Right cardiac atrium (tissue), 5 donors: ENCODE measurements around the gene CFAP221. TPM values are rescaled to one million over a fixed set of nuclear protein-coding genes. Genes with fewer than 3 reads are reported as not detected.

ENCODE experiments used
- ATAC-seq, 2 donors: fragments of 200-7000 bp; cut with Tn5 transposase; one replicate each; pipeline versions ENCODE4 v1.8.0 to v1.9.1; 2020; ENCODE audit warnings: moderate library complexity in 2 of 2, mild to moderate bottlenecking in 1 of 2
- DNase-seq, 3 donors: peaks; one replicate each; pipeline ENCODE4 v3.0.0-alpha.2; 2020
- H3K27ac ChIP-seq: one replicate; pipeline ENCODE4 v1.5.1; 2013; ENCODE audit warnings: mild to moderate bottlenecking, low read length, control low read depth, moderate library complexity
- H3K27me3 ChIP-seq: one replicate; pipeline ENCODE4 v1.6.1; 2013; ENCODE audit not compliant: control insufficient read depth, insufficient read depth
- H3K4me1 ChIP-seq: one replicate; pipeline ENCODE4 v1.6.1; 2013; ENCODE audit warnings: low read length; ENCODE audit not compliant: control insufficient read depth, insufficient read depth
- H3K4me3 ChIP-seq: one replicate; pipeline ENCODE4 v1.5.1; 2013; ENCODE audit warnings: low read length, control low read depth
- H3K9me3 ChIP-seq: one replicate; pipeline ENCODE4 v1.6.1; 2013; ENCODE audit warnings: low read length; ENCODE audit not compliant: control insufficient read depth
- WGBS: extraction: QIAGEN DNeasy Blood & Tissue Kit; methylation state at CpG from one replicate; pipeline ENCODE4 v1.1.7; 2013; 5-methylcytosine and 5-hydroxymethylcytosine counted together
- intact Hi-C, 4 donors: fragments of 100-400 bp; cut with DNase I; formaldehyde crosslinking; loops; one replicate each; pipeline versions ENCODE4 v1.11.0 to v1.14.0; 2022 to 2023
- polyA plus RNA-seq: library from polyadenylated mRNA; stranded (reverse); fragments of 200-250 nt; gene quantifications from one replicate; pipeline ENCODE4 v1.2.3, GENCODE V29; 2013
- total RNA-seq, 4 donors: library from RNA; stranded (reverse); fragmentation: NEBNext Ultra II Directional; extraction: Animal tissue kit (Norgen Biotek cat#: 25700); gene quantifications; one replicate each; pipeline ENCODE4 v1.2.1, GENCODE V29; 2021
- donor health status: healthy with polysubstance abuse.
- donor health status: DM: no; HTN: yes; CAD: no.
- donor health status: DM: no; HTN: no; CAD: no.
- donor health status: DM: no; HTN: yes; CAD: no; lungs with severe emphysema.
- donor health status: DM: yes; HTN: yes; CAD: no.

Gene CFAP221
- total and polyA plus RNA-seq, 5 donors, result 0.63 to 3.7 (median 2.1) TPM

DNA sequence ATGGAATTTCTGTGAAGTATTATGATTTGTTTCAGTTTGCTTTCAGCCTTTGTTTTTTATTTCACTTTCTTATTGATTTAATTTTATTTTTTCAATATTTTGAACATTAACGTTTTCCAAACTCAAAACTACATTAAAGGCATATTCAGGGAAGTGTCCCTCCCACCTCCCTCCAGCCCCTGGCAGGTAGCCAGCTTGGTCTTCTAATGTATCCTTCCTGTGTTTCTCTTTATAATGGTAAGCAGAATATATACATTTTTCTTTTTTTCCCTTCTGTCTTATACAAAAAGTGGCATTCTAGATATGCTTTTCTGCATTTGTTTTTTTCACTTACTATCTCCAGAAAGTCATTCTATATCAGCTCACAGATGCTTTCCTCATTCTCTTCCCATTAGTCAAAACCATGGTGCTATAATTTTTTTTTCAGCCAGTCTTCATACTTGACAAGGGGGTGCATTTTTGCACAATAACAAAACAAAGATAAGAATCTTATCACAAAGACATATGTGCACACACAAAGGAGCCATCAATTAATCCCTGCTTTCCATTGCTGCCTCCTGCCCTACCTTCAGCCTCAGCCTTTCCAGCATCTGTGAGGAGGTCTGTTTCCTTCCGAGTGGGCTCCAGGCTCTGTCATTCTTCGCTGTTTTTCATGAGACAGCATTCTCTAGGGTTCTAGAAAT lies 101.1 kb downstream of the CFAP221 start:
- peak in 1 of 3 donors; percentile 55 for DNase-seq
- WGBS, result 33% methylated on average over 3 of the region's 3 CpGs
- Histone ChIP-seq H3K27me3 (no peaks in the 10 kb centered on the region), H3K9me3 (peaks cover 2% of the 10 kb centered on the region), H3K27ac (no peak overlapping the region), H3K4me1 (no peaks in the 10 kb centered on the region), H3K4me3 (no peak overlapping the region)
- no peak for ATAC-seq
- intact Hi-C loops, result loop anchor here in 1 of 4 donors (10.0 kb wide), 1 partner anchor 121 kb away; the partner anchor contains the start of gene SCTR

DNA sequence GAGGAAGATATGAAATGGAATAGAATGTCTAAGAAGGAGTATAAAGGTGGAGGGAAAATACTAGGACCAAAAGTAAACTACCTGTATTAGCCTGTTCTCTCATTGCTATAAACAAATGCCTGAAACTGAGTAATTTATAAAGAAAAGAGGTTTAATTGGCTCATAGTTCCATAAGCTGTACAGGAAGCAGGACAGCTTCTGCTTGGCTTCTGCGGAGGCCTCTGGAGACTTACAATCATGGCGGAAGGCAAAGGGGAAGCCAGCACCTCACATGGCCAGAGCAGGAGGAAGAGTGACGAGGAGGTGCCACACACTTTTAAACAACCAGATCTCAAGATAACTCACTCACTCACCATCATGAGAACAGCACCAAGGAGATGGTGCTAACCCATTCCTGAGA lies 101.9 kb downstream of the CFAP221 start:
- H3K9me3 ChIP-seq, result peaks cover 2% of the 10 kb centered on the region
- 73% methylated on average over 3 of the region's 3 CpGs for WGBS
- no peaks in the 10 kb centered on the region for H3K4me1 ChIP-seq
- ATAC-seq (no peak), DNase-seq (no peak)
- H3K27me3 ChIP-seq, result no peaks in the 10 kb centered on the region
- no peak overlapping the region for H3K27ac ChIP-seq
- intact Hi-C loops, result loop anchor here in 1 of 4 donors (10.0 kb wide), 1 partner anchor 121 kb away; the partner anchor contains the start of gene SCTR
- no peak overlapping the region for H3K4me3 ChIP-seq

DNA sequence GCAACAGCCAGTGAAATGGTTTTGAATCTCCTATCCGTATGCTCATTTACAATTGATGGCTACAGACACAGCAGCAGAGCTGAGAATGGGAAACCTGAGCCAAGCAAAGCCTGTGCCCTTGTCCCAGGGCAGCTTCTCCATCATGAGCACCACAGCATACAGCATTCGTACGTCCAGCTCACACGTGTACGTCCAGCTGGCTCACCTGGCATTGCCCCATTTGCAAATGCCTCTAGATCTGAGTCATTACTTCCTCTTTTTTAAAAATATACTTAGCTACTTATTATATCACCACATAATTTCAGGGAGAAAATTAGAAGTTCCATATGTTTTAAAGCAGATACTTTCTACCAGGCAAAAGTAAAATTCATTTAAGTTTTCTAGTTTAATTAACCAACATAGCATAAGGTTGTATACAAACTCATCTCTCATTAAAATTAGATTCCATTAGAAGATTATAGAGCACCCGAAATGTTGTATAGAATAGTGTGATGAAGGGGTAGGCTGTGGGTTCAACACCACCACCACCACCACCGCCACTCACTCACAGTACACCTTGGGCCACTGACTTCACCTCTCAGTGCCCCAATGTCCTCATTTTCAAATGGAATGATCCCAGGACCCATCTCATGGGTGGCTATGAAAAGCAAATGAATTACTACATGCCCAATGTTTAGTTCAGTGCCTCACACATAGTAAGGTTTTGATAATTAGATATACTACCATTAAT lies 103.4 kb downstream of the CFAP221 start:
- 62% methylated on average over 7 of the region's 7 CpGs for WGBS
- H3K9me3 ChIP-seq, result peaks cover 2% of the 10 kb centered on the region
- intact Hi-C loops, result loop anchor here in 1 of 4 donors (10.0 kb wide), 1 partner anchor 123 kb away; the partner anchor contains the start of gene SCTR
- H3K4me1 ChIP-seq, result no peaks in the 10 kb centered on the region
- H3K27ac ChIP-seq, result no peak overlapping the region
- H3K27me3 ChIP-seq, result no peaks in the 10 kb centered on the region
- H3K4me3 ChIP-seq, result no peak overlapping the region
- ATAC-seq, result no peak
- no peak for DNase-seq

DNA sequence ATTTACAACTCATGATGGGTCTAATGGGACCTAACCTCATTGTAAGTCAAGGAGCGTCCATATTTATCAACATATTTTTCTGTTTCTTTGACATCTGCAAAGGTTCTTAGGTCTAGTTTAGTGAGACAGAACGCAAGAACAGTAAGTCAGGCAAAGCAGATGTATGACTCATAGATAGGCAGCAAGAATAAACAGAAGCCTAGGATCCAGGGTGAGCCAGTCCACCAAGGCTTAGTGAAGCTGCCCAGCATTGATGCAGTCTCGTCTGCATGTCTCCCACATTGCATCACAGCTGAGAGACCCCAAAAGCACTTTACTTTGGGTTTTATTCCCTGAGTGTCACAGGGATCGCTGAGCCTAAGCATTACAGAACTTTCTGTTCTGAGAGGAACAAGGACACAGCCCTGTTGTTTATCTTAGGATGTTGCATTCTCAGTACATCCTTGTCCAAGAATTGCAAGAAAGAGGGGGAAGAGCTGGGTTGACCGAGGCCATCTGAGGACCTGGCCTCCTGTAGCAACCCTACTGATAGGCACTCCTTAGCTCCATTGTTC lies 105.2 kb downstream of the CFAP221 start:
- Histone ChIP-seq H3K4me1 (no peaks in the 10 kb centered on the region), H3K27me3 (no peaks in the 10 kb centered on the region), H3K27ac (no peak overlapping the region), H3K4me3 (no peak overlapping the region), H3K9me3 (peaks cover 2% of the 10 kb centered on the region)
- ATAC-seq (no peak), DNase-seq (no peak)
- intact Hi-C loops, result loop anchor here in 1 of 4 donors (10.0 kb wide), 1 partner anchor 125 kb away; the partner anchor contains the start of gene SCTR
- WGBS, result 87% methylated on average over 5 of the region's 5 CpGs

DNA sequence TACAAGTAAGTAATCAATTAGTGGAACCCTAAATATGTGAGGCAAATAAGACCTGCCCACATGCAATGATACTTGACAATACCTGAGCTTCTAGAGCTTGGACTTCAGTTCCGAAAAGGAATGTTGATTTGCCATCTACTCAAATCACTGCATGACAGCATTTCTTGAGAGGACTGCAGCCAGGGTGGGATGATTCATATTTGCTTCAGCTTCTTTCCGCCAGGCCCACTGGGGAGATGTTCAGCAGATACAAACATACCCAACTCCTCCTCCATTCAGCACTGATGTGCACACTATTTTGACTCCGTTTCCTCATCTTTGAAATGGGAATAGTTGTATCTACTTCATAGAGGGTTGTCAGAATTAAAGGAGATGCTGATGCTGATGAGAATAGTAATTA lies 106.0 kb downstream of the CFAP221 start:
- DNase-seq (no peak), ATAC-seq (no peak)
- Histone ChIP-seq H3K4me1 (no peaks in the 10 kb centered on the region), H3K4me3 (no peak overlapping the region), H3K27me3 (no peaks in the 10 kb centered on the region), H3K9me3 (peaks cover 2% of the 10 kb centered on the region), H3K27ac (no peak overlapping the region)
- WGBS, result 90% methylated on average over 3 of the region's 3 CpGs
- intact Hi-C loops, result loop anchor here in 1 of 4 donors (10.0 kb wide), 1 partner anchor 245 kb away; no protein-coding TSS in a partner anchor

DNA sequence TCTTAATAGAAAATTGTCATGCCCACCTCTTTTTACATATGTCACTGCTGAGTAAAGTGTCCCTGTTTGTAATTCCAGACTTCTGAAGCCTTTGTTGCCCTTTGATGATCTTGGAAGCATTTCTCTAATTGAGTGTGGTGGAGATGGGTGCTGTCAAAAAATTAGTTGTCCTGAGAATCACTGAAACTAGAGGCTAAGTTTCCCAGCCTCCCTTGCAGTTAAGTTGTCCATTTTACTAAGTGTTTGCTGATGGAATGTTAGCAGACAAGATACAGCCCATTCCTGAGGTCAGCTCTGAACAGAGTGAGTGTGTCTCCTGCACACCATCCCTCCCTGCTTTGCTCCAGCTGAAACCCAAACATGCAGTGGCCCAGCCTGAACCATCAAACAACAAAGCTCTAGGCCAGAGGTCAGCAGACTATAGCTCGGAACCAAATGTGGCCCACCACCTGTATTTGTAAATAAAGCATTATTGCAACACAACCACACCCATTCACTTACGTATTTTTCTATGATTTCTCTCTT lies 106.7 kb downstream of the CFAP221 start:
- no peak overlapping the region for H3K4me3 ChIP-seq
- no peaks in the 10 kb centered on the region for H3K4me1 ChIP-seq
- ATAC-seq, result no peak
- intact Hi-C loops, result loop anchor here in 1 of 4 donors (10.0 kb wide), 1 partner anchor 246 kb away; no protein-coding TSS in a partner anchor
- no peak for DNase-seq
- peaks cover 2% of the 10 kb centered on the region for H3K9me3 ChIP-seq
- no peak overlapping the region for H3K27ac ChIP-seq
- WGBS, result 85% methylated on average over 2 of the region's 2 CpGs
- H3K27me3 ChIP-seq, result no peaks in the 10 kb centered on the region

DNA sequence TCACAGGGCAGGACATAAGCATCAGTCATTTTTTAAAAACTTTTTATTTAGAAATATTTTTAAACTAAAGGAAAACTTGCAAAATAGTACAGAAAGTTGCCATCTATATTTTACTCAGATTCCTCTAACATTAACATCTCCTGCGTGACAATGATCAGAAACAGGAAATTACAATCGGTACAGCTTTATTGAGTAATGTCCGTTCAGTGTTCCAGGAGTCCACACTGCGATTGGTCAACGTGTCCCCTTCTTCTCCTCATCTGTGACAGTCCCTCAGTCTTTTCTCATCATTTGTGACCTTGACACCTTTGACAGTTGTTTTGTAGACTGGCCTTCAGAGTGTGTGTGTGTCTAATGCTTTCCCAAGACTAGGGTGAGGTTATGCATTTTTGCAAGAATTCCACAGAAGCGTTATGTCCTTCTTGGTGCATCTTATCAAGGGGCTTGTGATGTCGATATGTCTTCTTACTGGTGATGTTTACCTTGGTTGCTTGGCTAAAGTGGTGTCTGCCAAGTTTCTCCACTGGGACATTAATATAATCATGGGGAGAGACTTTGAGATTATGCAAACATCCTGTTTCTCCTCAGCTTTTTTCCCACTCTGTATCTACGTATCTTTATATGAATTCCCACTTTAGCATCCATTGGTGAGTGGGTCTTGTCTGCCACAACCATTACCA lies 113.4 kb downstream of the CFAP221 start:
- ATAC-seq, result peak in 1 of 2 donors; percentile 35
- Histone ChIP-seq H3K4me1 (no peaks in the 10 kb centered on the region), H3K4me3 (no peak overlapping the region), H3K9me3 (no peaks in the 10 kb centered on the region), H3K27me3 (no peaks in the 10 kb centered on the region), H3K27ac (no peak overlapping the region)
- DNase-seq, result no peak
- 43% methylated on average over 8 of the region's 8 CpGs for WGBS
- intact Hi-C loops, result loop anchor here in 2 of 4 donors (5.0 to 10.0 kb wide), 3 partner anchors 140 to 253 kb away; no protein-coding TSS in a partner anchor

DNA sequence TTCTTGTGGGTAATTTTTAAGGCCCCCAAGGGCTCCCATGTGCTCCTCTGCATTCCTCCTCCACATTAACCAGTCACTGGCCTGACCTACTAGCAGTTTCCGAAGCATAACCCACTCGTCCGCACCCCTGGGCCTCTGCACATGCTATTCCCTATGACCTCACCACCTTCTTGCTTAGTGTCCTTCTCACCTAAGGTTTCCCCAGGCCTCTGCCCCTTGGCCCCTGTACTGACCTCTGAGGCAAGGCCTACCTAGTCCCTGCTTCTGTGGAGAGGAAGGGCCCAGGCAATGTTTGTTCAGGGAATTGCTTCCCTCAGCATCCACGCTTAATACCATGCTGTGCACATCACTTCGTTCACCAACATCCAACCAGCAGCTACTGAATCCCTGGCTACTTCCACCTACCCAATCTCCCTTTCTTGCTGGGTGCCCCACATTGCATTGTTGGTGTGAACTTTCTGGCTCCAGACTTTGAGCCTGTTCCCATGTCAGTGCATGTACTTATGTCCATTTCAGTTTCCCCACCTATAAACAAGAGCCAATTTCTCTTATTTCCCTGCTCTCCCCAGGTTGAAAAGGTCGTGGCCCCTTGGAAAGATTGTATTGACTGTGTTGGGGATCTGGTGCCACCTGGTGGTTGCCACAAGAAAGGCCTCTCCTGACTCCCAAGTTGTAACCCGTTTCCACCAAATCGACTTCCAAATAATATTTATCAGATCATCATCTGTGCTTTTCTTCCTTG lies 115.5 kb downstream of the CFAP221 start:
- no peaks in the 10 kb centered on the region for H3K4me1 ChIP-seq
- H3K27me3 ChIP-seq, result no peaks in the 10 kb centered on the region
- H3K4me3 ChIP-seq, result no peak overlapping the region
- no peak overlapping the region for H3K27ac ChIP-seq
- ATAC-seq (peak in 1 of 2 donors; percentile 46), DNase-seq (peak in 1 of 3 donors; percentile 22)
- no peaks in the 10 kb centered on the region for H3K9me3 ChIP-seq
- 55% methylated on average over 8 of the region's 8 CpGs for WGBS
- intact Hi-C loops, result loop anchor here in 2 of 4 donors (5.0 to 10.0 kb wide), 3 partner anchors 142 to 255 kb away; no protein-coding TSS in a partner anchor

DNA sequence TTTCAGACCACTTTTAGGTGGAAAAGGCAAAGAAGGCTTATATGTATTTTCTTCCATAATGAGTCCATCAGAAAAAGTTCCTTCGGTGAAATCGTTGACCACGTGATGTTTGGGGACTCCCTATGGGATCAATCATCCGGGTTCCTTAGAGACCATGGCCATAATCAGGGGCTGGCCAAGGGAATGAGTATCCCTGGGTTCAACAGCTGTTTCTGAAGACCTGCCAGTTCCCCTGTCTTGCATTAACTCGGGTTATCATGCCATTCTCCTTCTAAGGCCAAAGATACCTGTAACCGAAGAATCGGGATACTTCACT lies 116.1 kb downstream of the CFAP221 start:
- Histone ChIP-seq H3K27ac (no peak overlapping the region), H3K4me1 (no peaks in the 10 kb centered on the region), H3K27me3 (no peaks in the 10 kb centered on the region), H3K9me3 (no peaks in the 10 kb centered on the region), H3K4me3 (no peak overlapping the region)
- no peak for DNase-seq
- intact Hi-C loops, result no loop called here
- no peak for ATAC-seq
- 50% methylated on average over 7 of the region's 7 CpGs for WGBS

DNA sequence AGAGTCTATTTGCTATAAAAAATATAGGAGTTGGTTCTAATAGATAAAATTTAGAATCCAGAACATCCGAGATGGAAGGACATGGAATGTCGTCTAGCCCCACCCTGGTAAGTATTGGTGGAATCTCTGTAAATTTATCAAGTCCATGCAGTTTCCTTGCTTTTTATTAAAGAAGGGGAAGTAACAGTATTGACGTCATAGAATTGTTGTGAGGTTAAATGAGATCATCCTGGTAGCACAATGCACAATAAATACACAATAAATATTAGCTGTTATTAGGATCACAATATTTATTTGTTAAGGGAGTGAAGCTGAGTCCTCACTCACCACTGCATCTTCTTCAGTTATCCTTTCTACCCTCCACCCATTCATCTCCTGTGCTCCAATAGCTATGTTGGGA lies 118.0 kb downstream of the CFAP221 start:
- DNase-seq (no peak), ATAC-seq (no peak)
- Histone ChIP-seq H3K4me3 (no peak overlapping the region), H3K27ac (no peak overlapping the region), H3K4me1 (no peaks in the 10 kb centered on the region), H3K9me3 (no peaks in the 10 kb centered on the region), H3K27me3 (no peaks in the 10 kb centered on the region)
- 72% methylated on average over 3 of the region's 3 CpGs for WGBS
- intact Hi-C loops, result no loop called here
